ENCODE data around the gene TES.

Gene TES

DNA sequence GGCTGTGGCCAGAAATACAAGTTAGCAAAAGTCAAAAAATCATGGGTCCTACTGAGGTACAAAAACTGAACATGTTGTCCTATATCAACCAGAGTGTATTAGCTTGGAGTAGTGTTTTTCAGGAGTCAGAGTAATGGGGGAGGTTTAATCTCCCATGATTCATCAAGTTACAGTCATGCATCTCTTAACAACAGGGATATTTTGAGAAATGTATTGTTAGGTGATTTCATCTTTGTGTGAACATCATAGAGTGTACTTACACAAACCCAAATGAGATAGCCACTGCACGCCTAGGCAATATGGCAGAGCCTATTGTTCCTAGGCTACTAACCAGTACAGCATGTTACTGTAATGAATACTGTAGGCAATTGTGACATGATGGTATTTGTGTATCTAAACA lies 14.9 kb upstream of the TES start:
- no peaks in the 10 kb centered on the region for H3K9me3 ChIP-seq (ENCODE audit: control insufficient read depth, low read depth, low read length)
- H3K36me3 ChIP-seq (ENCODE audit: control insufficient read depth, low read depth, low read length): no peaks in the 10 kb centered on the region
- H3K4me3 ChIP-seq (ENCODE audit: low read length): no peak overlapping the region
- no peak overlapping the region for H3K27ac ChIP-seq (ENCODE audit: low read length)
- no peaks in the 10 kb centered on the region for H3K27me3 ChIP-seq (ENCODE audit: control insufficient read depth, insufficient read depth, low read length)
- H3K4me1 ChIP-seq (ENCODE audit: control insufficient read depth, low read depth, low read length): no peaks in the 10 kb centered on the region
- H3K9ac ChIP-seq (ENCODE audit: low read length): no peak overlapping the region

DNA sequence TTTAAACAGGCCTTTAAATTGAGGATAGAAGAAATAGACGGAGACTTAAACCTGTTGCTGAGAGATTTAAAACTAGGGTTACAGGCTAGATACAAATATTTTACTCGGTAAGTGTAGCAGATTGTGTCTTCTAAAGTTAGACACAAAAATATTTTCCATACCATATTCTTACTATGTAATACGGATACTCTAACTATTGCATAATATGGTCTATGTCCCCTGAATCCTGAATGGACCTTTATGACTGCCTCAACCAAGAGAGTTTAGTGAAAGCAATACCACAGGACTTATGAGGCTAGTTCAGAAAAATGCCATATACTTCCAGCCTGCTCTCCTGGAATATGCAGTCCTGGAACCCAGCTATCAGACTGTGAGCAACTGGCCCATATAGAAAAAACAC lies 13.4 kb upstream of the TES start:
- no peaks in the 10 kb centered on the region for H3K27me3 ChIP-seq (ENCODE audit: control insufficient read depth, insufficient read depth, low read length)
- no peaks in the 10 kb centered on the region for H3K9me3 ChIP-seq (ENCODE audit: control insufficient read depth, low read depth, low read length)
- no peak overlapping the region for H3K9ac ChIP-seq (ENCODE audit: low read length)
- no peak overlapping the region for H3K27ac ChIP-seq (ENCODE audit: low read length)
- no peaks in the 10 kb centered on the region for H3K36me3 ChIP-seq (ENCODE audit: control insufficient read depth, low read depth, low read length)
- H3K4me3 ChIP-seq (ENCODE audit: low read length): no peak overlapping the region
- no peaks in the 10 kb centered on the region for H3K4me1 ChIP-seq (ENCODE audit: control insufficient read depth, low read depth, low read length)

DNA sequence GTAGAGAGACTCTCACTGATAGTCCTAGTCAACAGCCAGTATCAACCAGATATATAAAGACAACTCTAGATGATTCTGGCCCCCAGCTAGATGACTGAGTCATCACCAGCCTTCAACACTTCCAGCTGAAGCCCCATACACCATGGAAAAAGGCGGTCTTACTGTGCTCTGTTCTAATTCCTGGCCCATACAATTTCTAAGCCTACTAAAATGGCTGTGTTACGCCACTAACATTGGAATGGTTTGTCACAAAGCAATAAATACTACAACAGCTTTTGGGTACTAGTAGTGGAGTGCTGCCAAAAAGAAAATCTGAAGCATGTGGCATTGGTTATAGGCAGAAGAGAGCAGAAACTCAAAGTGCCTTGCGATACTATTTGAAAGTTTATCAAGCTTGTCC lies 13.0 kb upstream of the TES start:
- Histone ChIP-seq H3K27me3 (ENCODE audit: control insufficient read depth, insufficient read depth, low read length) (no peaks in the 10 kb centered on the region), H3K36me3 (ENCODE audit: control insufficient read depth, low read depth, low read length) (no peaks in the 10 kb centered on the region), H3K4me1 (ENCODE audit: control insufficient read depth, low read depth, low read length) (no peaks in the 10 kb centered on the region), H3K27ac (ENCODE audit: low read length) (no peak overlapping the region), H3K9ac (ENCODE audit: low read length) (no peak overlapping the region), H3K4me3 (ENCODE audit: low read length) (no peak overlapping the region), H3K9me3 (ENCODE audit: control insufficient read depth, low read depth, low read length) (no peaks in the 10 kb centered on the region)

DNA sequence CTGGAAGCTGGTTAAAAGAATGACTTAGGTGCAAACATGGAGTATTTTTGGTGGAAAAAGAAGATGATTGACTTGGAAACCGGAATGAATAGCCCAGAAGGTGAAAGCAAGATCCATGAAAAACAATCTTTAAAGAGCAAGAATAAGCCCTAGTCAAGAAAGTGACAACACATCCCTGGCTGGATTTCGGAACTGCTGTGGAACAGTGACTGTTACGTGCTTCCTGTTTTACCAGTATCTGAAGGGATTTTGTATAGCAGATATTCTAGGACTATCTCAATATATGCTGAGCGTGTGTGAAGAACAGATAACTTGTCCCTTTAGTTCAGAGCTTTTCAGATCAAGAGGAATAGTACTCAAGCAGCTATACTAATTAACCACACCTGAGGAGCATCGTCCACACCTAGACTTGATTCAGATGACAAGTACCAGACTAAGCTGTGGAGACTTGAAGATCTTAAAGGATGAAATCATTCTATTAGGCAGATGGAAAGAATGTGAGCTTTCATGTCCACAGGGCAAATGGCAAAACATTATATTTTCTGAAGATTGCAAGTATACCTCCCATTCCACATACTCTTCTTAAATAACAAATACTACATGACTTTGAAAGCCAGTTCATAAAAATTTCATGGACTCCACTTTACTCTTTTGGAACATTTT lies 11.5 kb upstream of the TES start:
- Histone ChIP-seq H3K4me3 (ENCODE audit: low read length) (no peak overlapping the region), H3K9me3 (ENCODE audit: control insufficient read depth, low read depth, low read length) (no peaks in the 10 kb centered on the region), H3K9ac (ENCODE audit: low read length) (no peak overlapping the region), H3K4me1 (ENCODE audit: control insufficient read depth, low read depth, low read length) (no peaks in the 10 kb centered on the region), H3K27ac (ENCODE audit: low read length) (no peak overlapping the region), H3K36me3 (ENCODE audit: control insufficient read depth, low read depth, low read length) (no peaks in the 10 kb centered on the region), H3K27me3 (ENCODE audit: control insufficient read depth, insufficient read depth, low read length) (no peaks in the 10 kb centered on the region)

DNA sequence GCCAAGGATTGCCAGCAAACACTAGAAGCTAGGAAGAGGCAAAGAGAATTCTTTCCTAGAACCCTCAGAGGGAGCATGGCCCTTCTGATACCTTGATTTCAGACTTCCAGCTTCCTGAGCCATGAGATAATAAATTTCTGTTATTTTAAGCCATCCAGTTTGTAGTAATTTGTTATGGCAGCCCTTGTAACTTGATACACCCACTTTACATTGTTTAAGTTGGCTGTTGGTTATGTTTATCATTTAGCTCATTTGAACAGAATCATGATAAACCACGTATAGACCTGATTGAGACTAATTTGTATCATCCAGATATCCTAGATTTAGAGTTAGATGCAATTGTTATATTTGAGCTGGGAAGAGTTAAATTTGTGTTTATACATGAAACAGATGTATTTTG lies 9.4 kb upstream of the TES start:
- H3K27me3 ChIP-seq (ENCODE audit: control insufficient read depth, insufficient read depth, low read length): no peaks in the 10 kb centered on the region

DNA sequence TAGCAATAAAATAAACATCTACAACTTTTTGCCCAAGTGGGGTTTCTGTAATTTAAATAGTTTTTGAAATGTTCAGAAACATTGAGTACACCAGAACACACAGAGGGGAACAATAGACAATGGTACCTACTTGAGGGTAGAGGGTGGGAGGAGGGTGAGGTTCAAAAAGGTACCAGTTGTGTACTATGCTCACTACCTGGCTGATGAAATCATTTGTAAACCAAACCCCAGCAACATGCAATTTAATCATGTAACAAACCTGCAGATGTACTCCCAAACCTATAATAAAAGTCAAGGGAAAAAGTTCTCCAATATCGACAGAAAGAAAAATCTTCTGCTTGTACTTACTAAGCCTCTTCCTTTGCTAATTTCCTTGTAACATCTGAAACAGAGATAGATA lies 4.2 kb upstream of the TES start:
- no peaks in the 10 kb centered on the region for H3K4me1 ChIP-seq (ENCODE audit: control insufficient read depth, low read depth, low read length)
- no peak overlapping the region for H3K9ac ChIP-seq (ENCODE audit: low read length)
- H3K27ac ChIP-seq (ENCODE audit: low read length): no peak overlapping the region
- H3K4me3 ChIP-seq (ENCODE audit: low read length): no peak overlapping the region
- no peaks in the 10 kb centered on the region for H3K36me3 ChIP-seq (ENCODE audit: control insufficient read depth, low read depth, low read length)
- peaks cover 7% of the 10 kb centered on the region for H3K27me3 ChIP-seq (ENCODE audit: control insufficient read depth, insufficient read depth, low read length)
- no peaks in the 10 kb centered on the region for H3K9me3 ChIP-seq (ENCODE audit: control insufficient read depth, low read depth, low read length)

More for the DNA sequence above, 9.4 kb upstream of the TES start:
- Histone ChIP-seq H3K36me3 (ENCODE audit: control insufficient read depth, low read depth, low read length) (no peaks in the 10 kb centered on the region), H3K27ac (ENCODE audit: low read length) (no peak overlapping the region), H3K9ac (ENCODE audit: low read length) (no peak overlapping the region), H3K4me3 (ENCODE audit: low read length) (no peak overlapping the region), H3K9me3 (ENCODE audit: control insufficient read depth, low read depth, low read length) (no peaks in the 10 kb centered on the region), H3K4me1 (ENCODE audit: control insufficient read depth, low read depth, low read length) (no peaks in the 10 kb centered on the region)

DNA sequence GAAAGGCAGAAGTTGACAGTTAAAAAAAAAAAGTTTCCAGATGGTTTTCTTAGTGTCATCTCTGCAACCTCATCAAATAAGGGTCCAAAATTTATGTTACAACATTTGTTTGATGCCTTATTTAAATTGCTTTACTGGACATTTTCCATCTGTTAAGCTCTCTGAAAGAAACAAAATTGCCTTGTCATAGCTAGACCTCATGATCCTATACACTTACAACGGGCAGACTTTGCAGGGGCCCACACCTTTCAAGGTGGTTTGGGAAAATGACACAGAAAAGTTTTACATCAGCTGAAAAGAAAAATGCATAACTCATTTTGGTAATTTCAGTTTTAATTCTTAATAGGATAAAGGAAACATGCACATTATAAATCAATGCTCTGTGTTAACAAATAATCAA lies 1.4 kb upstream of the TES start:
- Histone ChIP-seq H3K9ac (ENCODE audit: low read length) (no peak overlapping the region), H3K4me3 (ENCODE audit: low read length) (no peak overlapping the region), H3K36me3 (ENCODE audit: control insufficient read depth, low read depth, low read length) (no peaks in the 10 kb centered on the region), H3K27ac (ENCODE audit: low read length) (no peak overlapping the region), H3K27me3 (ENCODE audit: control insufficient read depth, insufficient read depth, low read length) (peaks cover 18% of the 10 kb centered on the region), H3K9me3 (ENCODE audit: control insufficient read depth, low read depth, low read length) (no peaks in the 10 kb centered on the region), H3K4me1 (ENCODE audit: control insufficient read depth, low read depth, low read length) (peaks cover 4% of the 10 kb centered on the region)

DNA sequence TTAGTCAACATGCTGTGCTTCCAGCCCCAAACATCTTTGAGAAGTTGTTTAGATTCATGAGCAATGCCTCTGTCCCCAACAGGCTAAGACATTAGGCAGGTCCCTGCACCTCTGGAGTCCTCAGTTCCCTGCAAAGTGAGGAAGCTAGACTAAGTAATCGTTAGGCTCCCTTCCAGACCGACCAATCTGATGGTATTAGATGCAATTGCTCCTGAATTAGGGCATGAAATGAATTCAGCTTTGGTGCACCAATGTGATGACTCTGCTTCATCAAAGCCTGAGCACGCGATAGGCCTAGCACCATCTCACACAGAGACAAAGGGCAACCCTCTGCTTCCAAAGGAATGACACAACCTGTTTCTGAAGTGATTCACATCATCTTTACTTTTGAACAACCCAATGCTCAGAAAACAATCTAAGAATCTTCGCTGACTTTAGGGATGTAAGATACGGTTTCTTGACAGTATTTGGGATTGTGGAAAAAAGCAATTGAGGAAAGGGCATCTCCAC lies 723 bp upstream of the TES start:
- Histone ChIP-seq H3K36me3 (ENCODE audit: control insufficient read depth, low read depth, low read length) (no peaks in the 10 kb centered on the region), H3K4me3 (ENCODE audit: low read length) (peak overlapping the region; percentile 80), H3K27ac (ENCODE audit: low read length) (no peak overlapping the region), H3K9me3 (ENCODE audit: control insufficient read depth, low read depth, low read length) (no peaks in the 10 kb centered on the region), H3K4me1 (ENCODE audit: control insufficient read depth, low read depth, low read length) (peaks cover 4% of the 10 kb centered on the region), H3K9ac (ENCODE audit: low read length) (no peak overlapping the region), H3K27me3 (ENCODE audit: control insufficient read depth, insufficient read depth, low read length) (peaks cover 18% of the 10 kb centered on the region)

DNA sequence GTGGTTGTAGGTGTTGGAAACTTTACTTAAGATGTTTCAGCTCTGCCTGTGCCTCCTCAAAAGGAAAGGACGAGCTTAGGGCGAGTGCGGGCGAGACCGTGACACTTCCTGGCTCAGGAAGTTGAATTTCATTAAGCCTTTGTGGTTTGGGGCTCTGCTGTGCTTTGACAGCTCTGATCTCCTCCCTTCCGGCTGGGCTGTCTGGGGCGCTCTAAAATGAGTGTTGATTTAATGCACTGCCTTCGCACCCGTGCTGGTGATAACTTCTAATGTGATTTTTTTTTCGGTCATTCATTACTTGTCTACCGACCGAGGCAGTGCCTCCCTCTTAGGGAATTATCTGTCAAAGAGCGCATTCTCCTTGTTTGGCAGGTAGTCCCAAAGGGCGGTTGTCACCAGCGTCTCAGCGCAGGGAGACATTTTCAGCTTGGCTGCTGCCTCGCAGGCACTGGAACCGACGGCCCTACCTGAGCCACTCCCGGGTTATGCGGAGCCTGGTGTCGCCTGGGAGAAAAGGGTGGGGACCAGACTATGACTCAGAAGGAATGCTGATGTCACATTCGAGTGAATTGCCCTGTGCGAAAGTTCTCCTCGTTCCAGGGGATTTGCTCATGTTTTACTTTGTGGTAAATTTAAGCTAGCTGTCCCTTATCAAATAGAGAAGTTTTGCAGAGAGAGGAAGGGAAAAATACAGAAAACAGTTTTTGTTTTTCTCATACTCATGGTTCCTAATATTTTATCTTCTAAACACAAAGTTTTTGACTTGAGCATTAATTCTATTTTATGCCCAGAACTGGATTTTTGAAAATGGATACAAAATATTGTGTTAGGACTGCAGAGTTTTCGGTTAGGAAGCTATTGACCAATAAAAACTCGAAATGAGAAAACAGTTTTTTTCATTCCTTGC lies 920 bp downstream of the TES start:
- peaks cover 18% of the 10 kb centered on the region for H3K27me3 ChIP-seq (ENCODE audit: control insufficient read depth, insufficient read depth, low read length)
- peak overlapping the region; percentile 80 for H3K4me3 ChIP-seq (ENCODE audit: low read length)
- H3K36me3 ChIP-seq (ENCODE audit: control insufficient read depth, low read depth, low read length): no peaks in the 10 kb centered on the region
- no peaks in the 10 kb centered on the region for H3K9me3 ChIP-seq (ENCODE audit: control insufficient read depth, low read depth, low read length)
- no peak overlapping the region for H3K27ac ChIP-seq (ENCODE audit: low read length)
- peaks cover 8% of the 10 kb centered on the region for H3K4me1 ChIP-seq (ENCODE audit: control insufficient read depth, low read depth, low read length)
- peak overlapping the region; percentile 43 for H3K9ac ChIP-seq (ENCODE audit: low read length)

DNA sequence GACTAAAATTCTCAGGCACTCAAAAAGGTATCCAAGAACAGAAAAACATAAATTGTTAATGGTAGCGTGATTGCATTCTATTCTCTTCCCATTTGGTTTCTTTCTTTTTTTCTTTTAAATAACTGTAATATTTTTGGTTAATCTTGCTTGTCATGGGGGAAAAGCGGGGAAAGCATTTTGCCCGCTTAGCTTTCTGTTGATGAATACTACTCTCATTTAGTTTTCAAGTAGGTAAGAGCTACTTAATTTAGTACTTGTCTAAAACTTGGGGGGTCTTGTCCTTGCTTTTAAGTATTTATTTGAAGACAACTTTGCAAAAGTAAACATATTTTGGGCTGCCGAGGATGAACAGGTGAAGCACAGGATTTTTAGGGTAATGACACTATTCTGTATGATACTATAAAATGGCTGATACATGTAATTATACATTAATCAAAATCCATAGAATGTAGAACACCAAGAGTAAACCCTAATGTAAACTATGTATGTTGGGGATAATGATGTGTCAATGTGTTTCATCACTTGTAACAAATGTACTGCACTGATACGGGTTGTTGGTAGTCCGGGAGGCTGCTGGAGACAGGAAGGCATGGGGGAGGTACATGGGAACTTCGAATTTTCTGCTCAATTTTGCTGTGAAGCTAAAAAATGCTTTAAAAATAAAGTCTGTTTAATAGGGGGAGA lies 1.7 kb downstream of the TES start:
- H3K36me3 ChIP-seq (ENCODE audit: control insufficient read depth, low read depth, low read length): no peaks in the 10 kb centered on the region
- no peaks in the 10 kb centered on the region for H3K9me3 ChIP-seq (ENCODE audit: control insufficient read depth, low read depth, low read length)
- peak overlapping the region; percentile 43 for H3K9ac ChIP-seq (ENCODE audit: low read length)
- peak overlapping the region; percentile 80 for H3K4me3 ChIP-seq (ENCODE audit: low read length)
- H3K27me3 ChIP-seq (ENCODE audit: control insufficient read depth, insufficient read depth, low read length): peaks cover 18% of the 10 kb centered on the region
- peaks cover 8% of the 10 kb centered on the region for H3K4me1 ChIP-seq (ENCODE audit: control insufficient read depth, low read depth, low read length)
- no peak overlapping the region for H3K27ac ChIP-seq (ENCODE audit: low read length)

DNA sequence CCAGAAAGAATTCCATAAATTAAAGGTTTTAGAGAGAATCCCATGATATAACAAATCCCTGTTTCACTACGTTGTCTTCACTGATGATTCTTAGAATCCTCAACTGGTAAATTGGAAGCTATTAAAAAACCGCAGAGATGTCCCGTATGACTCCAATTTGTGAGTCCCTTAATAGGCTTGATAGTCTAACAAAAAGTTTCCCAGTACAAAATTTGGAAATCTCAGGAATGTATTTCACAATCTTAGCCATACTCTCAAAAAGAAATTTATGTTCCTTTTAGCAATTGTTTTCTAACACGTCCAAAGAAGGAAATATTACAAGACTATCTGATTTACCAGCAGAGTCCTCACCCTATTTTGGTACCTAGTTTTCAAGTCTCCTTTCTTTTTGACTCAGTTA lies 2.5 kb downstream of the TES start:
- Histone ChIP-seq H3K36me3 (ENCODE audit: control insufficient read depth, low read depth, low read length) (no peaks in the 10 kb centered on the region), H3K4me1 (ENCODE audit: control insufficient read depth, low read depth, low read length) (peaks cover 8% of the 10 kb centered on the region), H3K9me3 (ENCODE audit: control insufficient read depth, low read depth, low read length) (no peaks in the 10 kb centered on the region), H3K4me3 (ENCODE audit: low read length) (no peak overlapping the region), H3K27ac (ENCODE audit: low read length) (no peak overlapping the region), H3K27me3 (ENCODE audit: control insufficient read depth, insufficient read depth, low read length) (peaks cover 18% of the 10 kb centered on the region), H3K9ac (ENCODE audit: low read length) (no peak overlapping the region)

Measured in iPS-18a (cell line).